ENCODE measurements around the gene SMIM32. TPM values are rescaled to one million over a fixed set of nuclear protein-coding genes. Genes with fewer than 3 reads are reported as not detected.

Gene SMIM32
- total and polyA plus RNA-seq, 12 donors: not detected

GRCh38 chr5:136221340-136221739 lies 28.4 kb upstream of the SMIM32 start:
- no peak for TF ChIP-seq CTCF (IDR thresholded peaks at IDR 0.05)
- no peak overlapping the region for H3K27ac ChIP-seq
- H3K27me3 ChIP-seq: peaks cover 0 to 40% (median 28%) of the 10 kb centered on the region in 7 donors
- ATAC-seq (no peak), DNase-seq (no peak)
- peaks cover 0 to 27% (median 9%) of the 10 kb centered on the region in 11 donors for H3K9me3 ChIP-seq
- intact Hi-C loops (cut with DNase I): no loop called here
- 93 to 94% methylated on average over 4 of the region's 4 CpGs for WGBS, 2 donors
- no peak overlapping the region for H3K4me3 ChIP-seq
- no peaks in the 10 kb centered on the region for H3K4me1 ChIP-seq
- H3K36me3 ChIP-seq: no peaks in the 10 kb centered on the region

- peak in 1 of 8 donors; percentile 64 for ATAC-seq
- no peak overlapping the region for H3K4me3 ChIP-seq
- no peak overlapping the region for H3K27ac ChIP-seq
- H3K36me3 ChIP-seq: no peaks in the 10 kb centered on the region
- H3K27me3 ChIP-seq: peaks cover 0 to 52% (median 26%) of the 10 kb centered on the region in 7 donors
- H3K4me1 ChIP-seq: no peaks in the 10 kb centered on the region
- intact Hi-C loops (cut with DNase I): loop anchor here in 4 of 10 donors (10.0 kb wide), 2 partner anchors 271 to 651 kb away; no protein-coding TSS in a partner anchor
- no peak for DNase-seq
- no peak for TF ChIP-seq CTCF (IDR thresholded peaks at IDR 0.05)
- peaks cover 0 to 18% (median 9%) of the 10 kb centered on the region in 11 donors for H3K9me3 ChIP-seq
- WGBS, 2 donors: 89 to 90% methylated on average over 8 of the region's 8 CpGs
Observed at GRCh38 chr5:136216230-136216629, 23.3 kb upstream of the SMIM32 start.

- H3K4me1 ChIP-seq: no peaks in the 10 kb centered on the region
- no peaks in the 10 kb centered on the region for H3K36me3 ChIP-seq
- ATAC-seq (no peak), DNase-seq (no peak)
- TF ChIP-seq CTCF (IDR thresholded peaks at IDR 0.05): no peak
- H3K9me3 ChIP-seq: peaks cover 0 to 15% (median 9%) of the 10 kb centered on the region in 11 donors
- peaks cover 0 to 52% (median 27%) of the 10 kb centered on the region in 7 donors for H3K27me3 ChIP-seq
- 78 to 90% methylated on average over 4 of the region's 4 CpGs for WGBS, 2 donors
- intact Hi-C loops (cut with DNase I): loop anchor here in 4 of 10 donors (10.0 kb wide), 2 partner anchors 271 to 651 kb away; no protein-coding TSS in a partner anchor
- no peak overlapping the region for H3K27ac ChIP-seq
- H3K4me3 ChIP-seq: no peak overlapping the region
Observed at GRCh38 chr5:136215812-136216211, 22.9 kb upstream of the SMIM32 start.

- no peak for ATAC-seq
- TF ChIP-seq CTCF (IDR thresholded peaks at IDR 0.05): no peak
- H3K4me1 ChIP-seq: no peaks in the 10 kb centered on the region
- intact Hi-C loops (cut with DNase I): loop anchor here in 9 of 10 donors (2.0 to 10.0 kb wide), 7 partner anchors 152 to 649 kb away; no protein-coding TSS in a partner anchor
- H3K9me3 ChIP-seq: no peaks in the 10 kb centered on the region
- no peak overlapping the region for H3K27ac ChIP-seq
- no peaks in the 10 kb centered on the region for H3K36me3 ChIP-seq
- 59 to 60% methylated on average over 9 of the region's 9 CpGs for WGBS, 2 donors
- no peak for DNase-seq
- no peak overlapping the region for H3K4me3 ChIP-seq
- H3K27me3 ChIP-seq: peaks cover 0 to 49% (median 27%) of the 10 kb centered on the region in 7 donors
Observed at GRCh38 chr5:136213919-136214493, 21.0 kb upstream of the SMIM32 start.
